NB4 (cell line): ENCODE measurements around the gene UPF3A.

ENCODE experiments used
- MAX ChIP-seq: IDR thresholded peaks from 2 replicates; pipeline ENCODE4 v1.6.1; 2011; ENCODE audit warnings: low read depth, low read length
- POLR2A ChIP-seq: IDR thresholded peaks from 2 replicates; pipeline ENCODE4 v1.6.1; 2011; ENCODE audit warnings: mild to moderate bottlenecking; ENCODE audit not compliant: insufficient read length; ENCODE audit errors: extremely low read depth
- TF ChIP-seq, protein P1 (sequence below): IDR thresholded peaks from one replicate; pipeline ENCODE4 v1.5.1; 2012; ENCODE audit warnings: low read depth, low read length

- TF ChIP-seq, protein P1, sequence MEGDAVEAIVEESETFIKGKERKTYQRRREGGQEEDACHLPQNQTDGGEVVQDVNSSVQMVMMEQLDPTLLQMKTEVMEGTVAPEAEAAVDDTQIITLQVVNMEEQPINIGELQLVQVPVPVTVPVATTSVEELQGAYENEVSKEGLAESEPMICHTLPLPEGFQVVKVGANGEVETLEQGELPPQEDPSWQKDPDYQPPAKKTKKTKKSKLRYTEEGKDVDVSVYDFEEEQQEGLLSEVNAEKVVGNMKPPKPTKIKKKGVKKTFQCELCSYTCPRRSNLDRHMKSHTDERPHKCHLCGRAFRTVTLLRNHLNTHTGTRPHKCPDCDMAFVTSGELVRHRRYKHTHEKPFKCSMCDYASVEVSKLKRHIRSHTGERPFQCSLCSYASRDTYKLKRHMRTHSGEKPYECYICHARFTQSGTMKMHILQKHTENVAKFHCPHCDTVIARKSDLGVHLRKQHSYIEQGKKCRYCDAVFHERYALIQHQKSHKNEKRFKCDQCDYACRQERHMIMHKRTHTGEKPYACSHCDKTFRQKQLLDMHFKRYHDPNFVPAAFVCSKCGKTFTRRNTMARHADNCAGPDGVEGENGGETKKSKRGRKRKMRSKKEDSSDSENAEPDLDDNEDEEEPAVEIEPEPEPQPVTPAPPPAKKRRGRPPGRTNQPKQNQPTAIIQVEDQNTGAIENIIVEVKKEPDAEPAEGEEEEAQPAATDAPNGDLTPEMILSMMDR = no peak
- no peak for TF ChIP-seq POLR2A
- TF ChIP-seq MAX = no peak
Measured at GRCh38 chr13:114279758-114280355, 1.5 kb upstream of the UPF3A start.
